Vagina (tissue), 2 donors: ENCODE data around the gene NPDC1.

Experiments used
- POLR2AphosphoS5 ChIP-seq, 2 donors: sonication (generic); formaldehyde crosslinking; IDR thresholded peaks; one replicate each; pipeline ENCODE4 v1.9.0; 2017; ENCODE audit warnings: antibody characterized with exemption in 2 of 2, mild to moderate bottlenecking in 2 of 2, low read depth in 1 of 2; ENCODE audit not compliant: insufficient read depth in 1 of 2
- TF ChIP-seq, protein P1 (sequence below), 3 experiments: fragments of 450-650 bp in 2 of 3; fragments of 200-600 bp in 1 of 3; sonication (generic) in 1 of 3; IDR thresholded peaks; one replicate each; pipeline ENCODE4 v1.5.1; 2017 to 2019; ENCODE audit warnings: antibody characterized with exemption in 3 of 3, mild to moderate bottlenecking in 2 of 3, moderate library complexity in 2 of 3

DNA sequence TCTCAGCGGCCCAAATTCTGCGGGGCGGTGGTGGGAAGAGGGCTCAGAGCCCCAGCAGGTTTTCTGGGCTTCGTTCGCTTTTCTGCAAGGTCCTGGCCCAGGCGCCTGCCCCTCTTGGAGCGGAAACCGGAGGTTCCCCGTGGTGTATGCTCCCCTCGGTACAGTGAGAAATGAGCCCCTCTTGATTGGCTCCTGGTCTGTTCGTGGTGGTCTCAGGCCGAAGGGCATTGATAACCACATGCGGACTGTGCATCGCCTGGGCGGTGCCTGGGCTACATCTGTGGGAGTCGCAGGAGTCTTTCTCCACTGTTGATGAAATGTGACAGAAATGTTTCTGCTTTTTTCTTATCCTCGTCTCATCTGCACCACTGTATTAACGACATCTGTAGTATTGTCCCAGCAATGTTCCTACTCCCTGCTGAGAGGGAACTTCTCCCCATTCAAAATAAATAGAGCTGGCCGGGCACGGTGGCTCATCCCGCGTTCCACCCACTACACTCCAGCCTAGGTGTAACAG is 41.5 kb upstream of the NPDC1 start:
- TF ChIP-seq, protein P1, sequence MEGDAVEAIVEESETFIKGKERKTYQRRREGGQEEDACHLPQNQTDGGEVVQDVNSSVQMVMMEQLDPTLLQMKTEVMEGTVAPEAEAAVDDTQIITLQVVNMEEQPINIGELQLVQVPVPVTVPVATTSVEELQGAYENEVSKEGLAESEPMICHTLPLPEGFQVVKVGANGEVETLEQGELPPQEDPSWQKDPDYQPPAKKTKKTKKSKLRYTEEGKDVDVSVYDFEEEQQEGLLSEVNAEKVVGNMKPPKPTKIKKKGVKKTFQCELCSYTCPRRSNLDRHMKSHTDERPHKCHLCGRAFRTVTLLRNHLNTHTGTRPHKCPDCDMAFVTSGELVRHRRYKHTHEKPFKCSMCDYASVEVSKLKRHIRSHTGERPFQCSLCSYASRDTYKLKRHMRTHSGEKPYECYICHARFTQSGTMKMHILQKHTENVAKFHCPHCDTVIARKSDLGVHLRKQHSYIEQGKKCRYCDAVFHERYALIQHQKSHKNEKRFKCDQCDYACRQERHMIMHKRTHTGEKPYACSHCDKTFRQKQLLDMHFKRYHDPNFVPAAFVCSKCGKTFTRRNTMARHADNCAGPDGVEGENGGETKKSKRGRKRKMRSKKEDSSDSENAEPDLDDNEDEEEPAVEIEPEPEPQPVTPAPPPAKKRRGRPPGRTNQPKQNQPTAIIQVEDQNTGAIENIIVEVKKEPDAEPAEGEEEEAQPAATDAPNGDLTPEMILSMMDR (IDR thresholded peaks at IDR 0.05), result no peak
- no peak for TF ChIP-seq POLR2AphosphoS5 (IDR thresholded peaks at IDR 0.05; ENCODE audit: insufficient read depth in 1 of 2, low read depth in 1 of 2)
